ENCODE measurements around the gene UTP4. TPM values are rescaled to one million over a fixed set of nuclear protein-coding genes. Genes with fewer than 3 reads are reported as not detected.

Gene UTP4
- total RNA-seq, 1 experiment from 2014 or later = 61.7 TPM

- peak; percentile 90 for ATAC-seq
- H3K4me3 ChIP-seq (ENCODE audit: low read depth in 2 of 2, low read length in 2 of 2) = no peak overlapping the region
- TF ChIP-seq CTCF (IDR thresholded peaks at IDR 0.05) = peak; percentile 73
- TF ChIP-seq POLR2AphosphoS5 (IDR thresholded peaks at IDR 0.05; ENCODE audit: low read depth, low read length) = no peak
Observed at GRCh38 chr16:69150146-69150865, 17.9 kb downstream of the UTP4 start.

DNA sequence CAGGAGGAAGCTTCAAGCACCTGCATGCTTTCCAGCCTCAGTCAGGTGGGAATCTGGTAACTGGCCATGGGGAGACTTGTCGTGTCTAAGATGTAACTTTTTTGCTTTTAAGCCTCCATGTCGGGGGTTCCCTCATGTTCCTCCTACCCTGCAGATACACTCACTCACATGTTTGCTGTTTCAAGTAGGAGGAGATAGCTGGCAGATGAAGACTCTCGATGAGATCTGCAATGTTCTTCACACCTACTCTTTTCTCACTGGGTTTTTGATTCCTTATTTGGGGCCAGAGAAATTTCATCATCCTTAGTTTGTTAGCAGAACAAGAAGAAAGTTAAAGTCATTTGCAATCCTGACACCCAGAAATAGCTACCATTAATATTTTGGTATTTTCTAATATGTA lies 24.7 kb downstream of the UTP4 start:
- ChIA-PET POLR2A (no interaction called here), CTCF (no interaction called here)
- DNase-seq (ENCODE audit: low read depth, low spot score) (no peak), ATAC-seq (no peak)
- Histone ChIP-seq H3K4me3 (ENCODE audit: low read depth in 2 of 2, low read length in 2 of 2) (no peak overlapping the region), H3K9me3 (ENCODE audit: control insufficient read depth, insufficient read depth, low read depth, low read length) (no peaks in the 10 kb centered on the region), H3K36me3 (ENCODE audit: control insufficient read depth, insufficient read depth, low read length) (peaks cover 26% of the 10 kb centered on the region), H3K4me1 (ENCODE audit: control insufficient read depth, insufficient read depth, low read length) (no peaks in the 10 kb centered on the region), H3K27me3 (ENCODE audit: control insufficient read depth, insufficient read depth, low read length) (no peaks in the 10 kb centered on the region), H3K27ac (ENCODE audit: low read length) (no peak overlapping the region)
- in situ Hi-C loops (cut with HindIII; ENCODE audit: low pct_unique_long_range_greater_than_20kb, low sequenced_read_pairs) (no loop called here), intact Hi-C loops (cut with micrococcal nuclease; ENCODE audit: unreplicated experiment) (no loop called here)
- no peak for TF ChIP-seq SIN3A (IDR thresholded peaks at IDR 0.05; ENCODE audit: borderline replicate concordance, insufficient read depth, low read depth, low read length)
- no TSS peak for BruUV-seq (replicated peaks)

More at GRCh38 chr16:69150146-69150865, 17.9 kb downstream of the UTP4 start:
- BruUV-seq (replicated peaks) = no TSS peak
- intact Hi-C loops (cut with micrococcal nuclease; ENCODE audit: unreplicated experiment) (loop anchor here (5.0 kb wide), 1 partner anchor 137 kb away; no protein-coding TSS in a partner anchor), in situ Hi-C loops (cut with HindIII; ENCODE audit: low pct_unique_long_range_greater_than_20kb, low sequenced_read_pairs) (no loop called here)
- Histone ChIP-seq H3K4me1 (ENCODE audit: control insufficient read depth, insufficient read depth, low read length) (no peaks in the 10 kb centered on the region), H3K36me3 (ENCODE audit: control insufficient read depth, insufficient read depth, low read length) (peaks cover 18% of the 10 kb centered on the region), H3K27ac (ENCODE audit: low read length) (no peak overlapping the region), H3K27me3 (ENCODE audit: control insufficient read depth, insufficient read depth, low read length) (no peaks in the 10 kb centered on the region), H3K9me3 (ENCODE audit: control insufficient read depth, insufficient read depth, low read depth, low read length) (no peaks in the 10 kb centered on the region)
- ChIA-PET CTCF (interaction anchor here (0.6 to 1.0 kb wide), 4 partner anchors 13 to 212 kb away, joined by 3 to 4 read pairs (median 4); no protein-coding TSS in a partner anchor), POLR2A (no interaction called here)
- no peak for DNase-seq (ENCODE audit: low read depth, low spot score)

DNA sequence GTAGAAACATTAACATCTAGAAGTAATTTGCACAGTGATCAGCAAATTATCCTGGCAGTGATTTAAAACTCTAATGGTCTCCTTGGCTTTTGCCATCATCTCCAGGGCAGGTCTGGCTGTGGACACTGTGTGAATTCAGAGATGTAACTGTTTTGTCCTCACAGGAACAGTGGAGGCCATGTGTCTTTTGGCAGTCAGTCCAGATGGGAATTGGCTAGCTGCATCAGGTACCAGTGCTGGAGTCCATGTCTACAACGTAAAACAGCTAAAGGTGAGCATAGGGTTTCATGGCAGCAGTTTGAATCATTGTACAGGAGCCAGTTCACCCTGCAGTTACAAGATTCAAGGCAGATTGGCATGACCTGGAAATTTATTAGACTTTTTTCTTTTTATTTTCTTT lies 27.7 kb downstream of the UTP4 start:
- Histone ChIP-seq H3K27me3 (ENCODE audit: control insufficient read depth, insufficient read depth, low read length) (no peaks in the 10 kb centered on the region), H3K36me3 (ENCODE audit: control insufficient read depth, insufficient read depth, low read length) (peaks cover 16% of the 10 kb centered on the region), H3K4me1 (ENCODE audit: control insufficient read depth, insufficient read depth, low read length) (no peaks in the 10 kb centered on the region), H3K4me3 (ENCODE audit: low read depth in 2 of 2, low read length in 2 of 2) (no peak overlapping the region), H3K27ac (ENCODE audit: low read length) (no peak overlapping the region), H3K9me3 (ENCODE audit: control insufficient read depth, insufficient read depth, low read depth, low read length) (no peaks in the 10 kb centered on the region)
- ChIA-PET CTCF (interaction anchor here (0.8 kb wide), 1 partner anchor 1076 kb away, joined by 6 read pairs; no protein-coding TSS in a partner anchor), POLR2A (no interaction called here)
- in situ Hi-C loops (cut with HindIII; ENCODE audit: low pct_unique_long_range_greater_than_20kb, low sequenced_read_pairs) = no loop called here
- BruUV-seq (replicated peaks) = no TSS peak
- intact Hi-C loops (cut with micrococcal nuclease; ENCODE audit: unreplicated experiment) = no loop called here
- TF ChIP-seq SIN3A (IDR thresholded peaks at IDR 0.05; ENCODE audit: borderline replicate concordance, insufficient read depth, low read depth, low read length) = no peak
- no peak for TF ChIP-seq CTCF (IDR thresholded peaks at IDR 0.05)
- TF ChIP-seq TCF7L2 (IDR thresholded peaks at IDR 0.05; ENCODE audit: low read depth, low read length) = no peak
- TF ChIP-seq, protein P1, sequence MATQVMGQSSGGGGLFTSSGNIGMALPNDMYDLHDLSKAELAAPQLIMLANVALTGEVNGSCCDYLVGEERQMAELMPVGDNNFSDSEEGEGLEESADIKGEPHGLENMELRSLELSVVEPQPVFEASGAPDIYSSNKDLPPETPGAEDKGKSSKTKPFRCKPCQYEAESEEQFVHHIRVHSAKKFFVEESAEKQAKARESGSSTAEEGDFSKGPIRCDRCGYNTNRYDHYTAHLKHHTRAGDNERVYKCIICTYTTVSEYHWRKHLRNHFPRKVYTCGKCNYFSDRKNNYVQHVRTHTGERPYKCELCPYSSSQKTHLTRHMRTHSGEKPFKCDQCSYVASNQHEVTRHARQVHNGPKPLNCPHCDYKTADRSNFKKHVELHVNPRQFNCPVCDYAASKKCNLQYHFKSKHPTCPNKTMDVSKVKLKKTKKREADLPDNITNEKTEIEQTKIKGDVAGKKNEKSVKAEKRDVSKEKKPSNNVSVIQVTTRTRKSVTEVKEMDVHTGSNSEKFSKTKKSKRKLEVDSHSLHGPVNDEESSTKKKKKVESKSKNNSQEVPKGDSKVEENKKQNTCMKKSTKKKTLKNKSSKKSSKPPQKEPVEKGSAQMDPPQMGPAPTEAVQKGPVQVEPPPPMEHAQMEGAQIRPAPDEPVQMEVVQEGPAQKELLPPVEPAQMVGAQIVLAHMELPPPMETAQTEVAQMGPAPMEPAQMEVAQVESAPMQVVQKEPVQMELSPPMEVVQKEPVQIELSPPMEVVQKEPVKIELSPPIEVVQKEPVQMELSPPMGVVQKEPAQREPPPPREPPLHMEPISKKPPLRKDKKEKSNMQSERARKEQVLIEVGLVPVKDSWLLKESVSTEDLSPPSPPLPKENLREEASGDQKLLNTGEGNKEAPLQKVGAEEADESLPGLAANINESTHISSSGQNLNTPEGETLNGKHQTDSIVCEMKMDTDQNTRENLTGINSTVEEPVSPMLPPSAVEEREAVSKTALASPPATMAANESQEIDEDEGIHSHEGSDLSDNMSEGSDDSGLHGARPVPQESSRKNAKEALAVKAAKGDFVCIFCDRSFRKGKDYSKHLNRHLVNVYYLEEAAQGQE (IDR thresholded peaks at IDR 0.05; ENCODE audit: insufficient read depth in 1 of 2, low read depth in 2 of 2, low read length in 1 of 2) = no peak
- TF ChIP-seq POLR2AphosphoS5 (IDR thresholded peaks at IDR 0.05; ENCODE audit: low read depth, low read length) = no peak
- no peak for ATAC-seq
- DNase-seq (ENCODE audit: low read depth, low spot score) = no peak

All from Panc1 (cell line).